ENCODE results near the gene CISH.

The CISH gene

GRCh38 chr3:50657407-50657806 lies 45.8 kb upstream of the CISH start:
- no peak for DNase-seq (ENCODE audit: low read depth)
- TF ChIP-seq POLR2A (IDR thresholded peaks at IDR 0.05; ENCODE audit: extremely low read depth, insufficient read length), result no peak
- no peak for TF ChIP-seq MAX (IDR thresholded peaks at IDR 0.05; ENCODE audit: low read depth, low read length)
- no peak for TF ChIP-seq MYC (IDR thresholded peaks at IDR 0.05; ENCODE audit: low read depth, low read length)
- no peak for TF ChIP-seq CTCF (IDR thresholded peaks at IDR 0.05; ENCODE audit: low read depth, low read length)

GRCh38 chr3:50656417-50657195 lies 45.0 kb upstream of the CISH start:
- TF ChIP-seq POLR2A (IDR thresholded peaks at IDR 0.05; ENCODE audit: extremely low read depth, insufficient read length) (no peak), MAX (IDR thresholded peaks at IDR 0.05; ENCODE audit: low read depth, low read length) (no peak), CTCF (IDR thresholded peaks at IDR 0.05; ENCODE audit: low read depth, low read length) (no peak), MYC (IDR thresholded peaks at IDR 0.05; ENCODE audit: low read depth, low read length) (no peak)
- no peak for DNase-seq (ENCODE audit: low read depth)
- H3K4me3 ChIP-seq (ENCODE audit: low read depth, low read length), result no peak overlapping the region

More at GRCh38 chr3:50657407-50657806, 45.8 kb upstream of the CISH start:
- H3K4me3 ChIP-seq (ENCODE audit: low read depth, low read length), result no peak overlapping the region

- H3K4me3 ChIP-seq (ENCODE audit: low read depth, low read length), result no peak overlapping the region
- TF ChIP-seq MYC (IDR thresholded peaks at IDR 0.05; ENCODE audit: low read depth, low read length), result no peak
- TF ChIP-seq MAX (IDR thresholded peaks at IDR 0.05; ENCODE audit: low read depth, low read length), result no peak
- TF ChIP-seq POLR2A (IDR thresholded peaks at IDR 0.05; ENCODE audit: extremely low read depth, insufficient read length), result no peak
- TF ChIP-seq CTCF (IDR thresholded peaks at IDR 0.05; ENCODE audit: low read depth, low read length), result no peak
- DNase-seq (ENCODE audit: low read depth), result peak; percentile 48
Measured at GRCh38 chr3:50655009-50655830, 43.6 kb upstream of the CISH start.

- no peak for DNase-seq (ENCODE audit: low read depth)
- no peak for TF ChIP-seq CTCF (IDR thresholded peaks at IDR 0.05; ENCODE audit: low read depth, low read length)
- no peak for TF ChIP-seq MAX (IDR thresholded peaks at IDR 0.05; ENCODE audit: low read depth, low read length)
- no peak overlapping the region for H3K4me3 ChIP-seq (ENCODE audit: low read depth, low read length)
Measured at GRCh38 chr3:50653937-50654595, 42.5 kb upstream of the CISH start.

GRCh38 chr3:50652709-50653108 lies 41.1 kb upstream of the CISH start:
- TF ChIP-seq MAX (IDR thresholded peaks at IDR 0.05; ENCODE audit: low read depth, low read length) (no peak), MYC (IDR thresholded peaks at IDR 0.05; ENCODE audit: low read depth, low read length) (no peak), CTCF (IDR thresholded peaks at IDR 0.05; ENCODE audit: low read depth, low read length) (peak; percentile 48), POLR2A (IDR thresholded peaks at IDR 0.05; ENCODE audit: extremely low read depth, insufficient read length) (no peak)
- DNase-seq (ENCODE audit: low read depth), result peak; percentile 70
- H3K4me3 ChIP-seq (ENCODE audit: low read depth, low read length), result no peak overlapping the region

Measured in NB4 (cell line).